Activated CD4-positive, CD25-positive, alpha-beta regulatory T cell (primary cell): ENCODE measurements around the gene CHSY3.
"Not testable (repeated sequence)": the region's sequence is repeated elsewhere in the genome, so short reads cannot be mapped to it uniquely, and the experiment has no call there.

ENCODE experiments used
- DNase-seq, 4 experiments: peaks; one replicate each; lab custom pipeline; 2025; lab: John Stamatoyannopoulos, UW

CHSY3 gene

DNA sequence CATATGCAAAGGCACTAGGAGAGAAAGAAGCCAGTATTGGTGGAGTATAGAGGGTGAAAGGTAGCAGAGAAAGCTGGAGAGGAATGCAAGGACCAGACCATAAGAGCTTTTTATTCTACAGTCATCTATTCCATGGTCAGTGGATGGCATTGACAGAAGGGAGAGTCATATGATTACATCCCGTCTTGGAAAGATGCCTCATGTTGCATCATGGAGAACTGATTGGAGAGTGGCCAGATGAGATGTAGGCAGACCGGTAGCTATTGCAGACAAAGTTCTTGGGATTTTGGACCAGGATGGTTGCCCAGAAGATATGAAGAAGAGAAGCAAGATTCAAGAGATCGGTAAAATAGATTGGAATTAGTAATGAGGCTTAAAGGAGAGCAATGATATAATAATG, 260.7 kb downstream of the CHSY3 start:
- DNase-seq: no peak

GRCh38 chr5:130166839-130167490, 262.7 kb downstream of the CHSY3 start:
- no peak for DNase-seq

- no peak for DNase-seq
These were observed 263.9 kb downstream of the CHSY3 start for GRCh38 chr5:130168211-130168610.

DNA sequence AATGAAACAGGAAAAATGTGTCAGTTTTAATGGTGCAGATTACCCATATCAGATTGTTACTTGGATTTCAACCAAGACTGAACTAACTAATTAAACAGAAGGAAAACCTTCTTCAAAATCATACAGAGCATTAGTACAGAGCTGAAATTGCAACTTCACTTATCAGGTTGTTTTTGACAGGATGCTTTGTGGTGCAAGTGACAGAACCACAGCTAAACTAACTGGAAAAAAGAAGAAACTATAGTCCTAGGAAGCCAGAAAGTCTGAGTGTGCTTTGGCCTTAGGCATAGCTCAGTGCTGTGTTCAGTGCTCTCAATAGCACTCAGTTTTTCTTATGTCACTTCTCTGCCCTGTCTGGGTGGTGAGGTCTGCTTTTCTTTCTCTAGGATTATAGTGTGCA, 267.4 kb downstream of the CHSY3 start:
- DNase-seq: no peak

DNA sequence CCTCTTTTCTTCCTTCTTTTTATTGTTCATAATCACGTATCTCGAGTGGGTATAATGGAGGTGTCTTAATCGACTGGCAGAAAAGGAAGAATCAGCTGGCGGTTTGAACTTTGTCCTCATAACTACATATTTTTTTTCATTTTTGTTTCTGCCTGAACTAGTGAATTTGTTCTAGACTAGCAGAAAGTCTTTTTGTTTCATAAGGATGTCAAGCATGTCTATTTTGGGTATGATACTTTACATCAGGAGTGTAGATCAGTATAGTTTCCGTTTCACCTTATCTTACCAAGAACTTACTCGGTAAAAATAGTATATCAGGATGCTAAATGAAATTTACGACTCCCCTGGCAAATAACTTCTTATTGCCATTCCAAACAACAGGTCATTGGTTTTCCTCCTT, 278.9 kb downstream of the CHSY3 start:
- DNase-seq: no peak

GRCh38 chr5:130189961-130190360, 285.7 kb downstream of the CHSY3 start:
- DNase-seq: no peak

GRCh38 chr5:130198927-130199326, 294.7 kb downstream of the CHSY3 start:
- no peak for DNase-seq

GRCh38 chr5:130206686-130207085, 302.4 kb downstream of the CHSY3 start:
- no peak for DNase-seq

DNA sequence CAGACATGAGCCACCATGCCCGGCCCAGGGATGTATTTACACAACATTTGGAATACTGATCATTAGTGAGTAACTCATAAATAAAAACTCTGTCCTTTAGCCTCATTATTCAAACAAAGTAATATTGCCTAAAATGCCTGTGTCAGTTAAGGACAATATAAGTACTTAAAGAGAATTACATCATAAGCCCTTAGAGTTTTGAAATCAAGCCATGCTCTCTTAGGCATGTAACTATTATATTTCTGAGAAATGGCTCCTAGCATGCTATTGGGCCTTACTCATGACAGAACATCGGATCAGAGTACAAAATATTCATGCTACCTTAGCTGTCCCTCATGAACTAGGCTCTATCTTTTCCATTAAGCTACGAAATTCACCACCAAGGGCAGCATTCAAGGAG, 309.3 kb downstream of the CHSY3 start:
- no peak for DNase-seq

DNA sequence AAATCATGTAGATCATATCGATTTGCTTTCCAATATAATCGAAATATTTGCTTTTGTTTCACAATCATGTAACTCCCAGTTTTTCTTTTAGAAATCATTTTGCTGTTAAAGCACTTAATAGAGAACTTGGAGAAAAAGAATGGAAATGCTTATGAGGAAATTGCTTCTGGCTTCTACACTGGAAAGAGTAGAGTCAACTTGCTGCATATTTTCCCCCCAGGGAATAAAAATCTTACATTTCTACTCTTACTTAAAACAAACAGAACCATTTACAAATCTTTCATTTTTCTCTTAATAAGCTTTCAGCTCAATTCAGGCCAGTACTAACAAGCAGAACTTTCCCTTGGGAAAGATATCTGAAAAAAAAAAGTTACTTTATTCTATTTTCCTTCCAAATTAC, 312.0 kb downstream of the CHSY3 start:
- DNase-seq: no peak

DNA sequence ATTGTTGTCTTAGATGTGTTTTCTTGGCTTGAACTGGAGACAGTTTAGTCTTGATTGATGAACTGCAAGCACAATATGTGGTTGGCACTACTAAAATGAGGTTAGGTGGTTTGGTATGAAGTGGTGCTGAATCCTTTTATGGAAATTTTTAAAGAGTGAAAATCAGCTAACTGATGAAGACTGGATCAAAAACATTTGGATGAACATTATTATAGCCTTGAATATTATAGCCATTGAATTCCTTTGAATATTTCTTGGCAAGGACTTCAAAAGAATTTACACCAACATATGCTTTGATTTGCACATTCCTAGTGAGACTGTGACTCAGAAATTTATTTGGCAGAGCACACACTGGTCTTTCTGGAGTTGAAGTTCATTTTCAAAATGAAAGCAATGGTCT, 318.3 kb downstream of the CHSY3 start:
- DNase-seq: no peak

GRCh38 chr5:130226556-130226955, 322.3 kb downstream of the CHSY3 start:
- not testable (repeated sequence) for DNase-seq

GRCh38 chr5:130227699-130228098, 323.4 kb downstream of the CHSY3 start:
- no peak for DNase-seq

GRCh38 chr5:130231786-130232185, 327.5 kb downstream of the CHSY3 start:
- DNase-seq: no peak

DNA sequence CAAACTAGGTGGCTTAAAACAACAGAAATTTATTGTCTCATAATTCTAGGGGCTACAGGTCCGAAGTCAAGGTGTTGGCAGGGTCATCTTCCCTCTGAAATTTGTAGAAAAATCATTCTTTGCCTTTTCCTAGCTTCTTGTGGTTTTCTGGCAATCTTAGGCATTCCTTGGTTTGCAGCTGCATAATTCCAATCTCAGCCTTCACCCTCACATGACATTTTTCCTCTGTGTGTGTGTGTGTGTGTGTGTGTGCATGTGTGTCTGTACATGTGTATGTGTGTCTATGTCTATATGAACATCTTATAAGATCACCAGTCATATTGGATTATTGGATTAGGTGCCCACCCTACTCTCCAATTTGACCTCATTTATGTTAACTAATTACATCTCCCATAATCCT, 330.6 kb downstream of the CHSY3 start:
- no peak for DNase-seq
